H9 (cell line): ENCODE measurements around the gene LRP1. TPM values are rescaled to one million over a fixed set of nuclear protein-coding genes. Genes with fewer than 3 reads are reported as not detected.

Experiments used
- DNase-seq: peaks from one replicate; pipeline ENCODE4 v3.0.0-alpha.2; 2017
- H2AFZ ChIP-seq: one replicate; pipeline ENCODE4 v1.6.1; 2013; ENCODE audit warnings: mild to moderate bottlenecking, low read length, control low read depth, moderate library complexity
- H2AK5ac ChIP-seq: 2 replicates; pipeline ENCODE4 v1.6.1; 2013; ENCODE audit warnings: low read length, control low read depth, mixed read lengths; ENCODE audit not compliant: insufficient read length
- H2BK120ac ChIP-seq: one replicate; pipeline ENCODE4 v1.6.1; 2013; ENCODE audit warnings: low read depth, mild to moderate bottlenecking, low read length, control low read depth, inconsistent platforms; ENCODE audit not compliant: poor library complexity, severe bottlenecking
- H2BK12ac ChIP-seq: 2 replicates; pipeline ENCODE4 v1.6.1; 2013; ENCODE audit warnings: low read length, control low read depth, mixed read lengths, low read depth; ENCODE audit not compliant: insufficient read length
- H2BK15ac ChIP-seq: 2 replicates; pipeline ENCODE4 v1.6.1; 2013; ENCODE audit warnings: low read depth, low read length, control low read depth
- H2BK20ac ChIP-seq: one replicate; pipeline ENCODE4 v1.6.1; 2013; ENCODE audit warnings: low read depth, mild to moderate bottlenecking, low read length, control low read depth, inconsistent platforms; ENCODE audit not compliant: poor library complexity, severe bottlenecking
- H2BK5ac ChIP-seq: 2 replicates; pipeline ENCODE4 v1.6.1; 2013; ENCODE audit warnings: low read length, control low read depth, mixed read lengths; ENCODE audit not compliant: insufficient read length
- H3K14ac ChIP-seq: 2 replicates; pipeline ENCODE4 v1.6.1; 2013; ENCODE audit warnings: low read length, control low read depth; ENCODE audit not compliant: insufficient read depth
- H3K18ac ChIP-seq: 2 replicates; pipeline ENCODE4 v1.6.1; 2013; ENCODE audit warnings: low read depth, mild to moderate bottlenecking, mixed read lengths, low read length, control low read depth; ENCODE audit not compliant: insufficient read length
- H3K23ac ChIP-seq: 2 replicates; pipeline ENCODE4 v1.6.1; 2013; ENCODE audit warnings: low read length, control low read depth, mixed read lengths, low read depth; ENCODE audit not compliant: insufficient read length
- H3K23me2 ChIP-seq: 2 replicates; pipeline ENCODE4 v1.6.1; 2013; ENCODE audit warnings: low read depth, mild to moderate bottlenecking, mixed read lengths, low read length, control low read depth; ENCODE audit not compliant: insufficient read length, poor library complexity, severe bottlenecking
- H3K27ac ChIP-seq: 2 replicates; pipeline ENCODE4 v1.5.1; 2013; ENCODE audit warnings: low read length, control low read depth, mixed read lengths, low read depth; ENCODE audit not compliant: insufficient read length
- H3K27me3 ChIP-seq: 2 replicates; pipeline ENCODE4 v1.6.1; 2013; ENCODE audit warnings: low read length, control low read depth, inconsistent platforms; ENCODE audit not compliant: insufficient read depth
- H3K4ac ChIP-seq: 2 replicates; pipeline ENCODE4 v1.6.1; 2013; ENCODE audit warnings: low read depth, mild to moderate bottlenecking, control low read depth, inconsistent platforms, low read length, moderate library complexity
- H3K4me1 ChIP-seq: 2 replicates; pipeline ENCODE4 v1.6.1; 2013; ENCODE audit warnings: low read length, control low read depth, inconsistent platforms; ENCODE audit not compliant: insufficient read depth
- H3K4me2 ChIP-seq: 2 replicates; pipeline ENCODE4 v1.6.1; 2013; ENCODE audit warnings: low read length, control low read depth, mixed read lengths; ENCODE audit not compliant: insufficient read length, insufficient read depth
- H3K56ac ChIP-seq: 2 replicates; pipeline ENCODE4 v1.6.1; 2013; ENCODE audit warnings: low read depth, mild to moderate bottlenecking, mixed read lengths, low read length, control low read depth; ENCODE audit not compliant: insufficient read length
- H3K79me1 ChIP-seq: 2 replicates; pipeline ENCODE4 v1.6.1; 2013; ENCODE audit warnings: low read depth, mild to moderate bottlenecking, moderate library complexity, low read length, control low read depth, inconsistent platforms; ENCODE audit not compliant: insufficient read depth, poor library complexity, severe bottlenecking
- H3K79me2 ChIP-seq: 2 replicates; pipeline ENCODE4 v1.6.1; 2013; ENCODE audit warnings: low read length, control low read depth, inconsistent platforms; ENCODE audit not compliant: insufficient read depth
- H3K9ac ChIP-seq: 2 replicates; pipeline ENCODE4 v1.6.1; 2013; ENCODE audit warnings: low read length, control low read depth, mixed read lengths; ENCODE audit not compliant: insufficient read length; ENCODE audit errors: extremely low read depth
- H3K9me3 ChIP-seq: one replicate; pipeline ENCODE4 v1.6.1; 2013; ENCODE audit warnings: low read depth, low read length, inconsistent platforms; ENCODE audit not compliant: control insufficient read depth
- H3T11ph ChIP-seq: one replicate; pipeline ENCODE4 v1.6.1; 2013; ENCODE audit warnings: mild to moderate bottlenecking, low read length, control low read depth, inconsistent platforms
- H4K20me1 ChIP-seq: one replicate; pipeline ENCODE4 v1.6.1; 2013; ENCODE audit not compliant: control insufficient read depth, insufficient read length, insufficient read depth
- H4K5ac ChIP-seq: 2 replicates; pipeline ENCODE4 v1.6.1; 2013; ENCODE audit warnings: low read depth, mild to moderate bottlenecking, mixed read lengths, low read length, control low read depth; ENCODE audit not compliant: insufficient read length
- H4K8ac ChIP-seq: replicated peaks from 2 replicates; pipeline ENCODE4 v1.6.1; 2013; ENCODE audit warnings: low read length, control low read depth, mixed read lengths, low read depth; ENCODE audit not compliant: insufficient read length
- H4K91ac ChIP-seq: 2 replicates; pipeline ENCODE4 v1.6.1; 2013; ENCODE audit warnings: low read depth, mild to moderate bottlenecking, moderate library complexity, mixed read lengths, low read length, control low read depth; ENCODE audit not compliant: insufficient read length
- H3K27ac Mint-ChIP-seq, 3 experiments: 2 replicates in 2 of 3; 3 replicates in 1 of 3; pipeline ENCODE4 v1.8.0; 2020 to 2021; ENCODE audit warnings: mixed read lengths in 3 of 3, mild to moderate bottlenecking in 1 of 3, moderate library complexity in 1 of 3
- H3K27me3 Mint-ChIP-seq: 2 replicates; pipeline ENCODE4 v1.8.0; 2021; ENCODE audit warnings: low read depth, mild to moderate bottlenecking, moderate library complexity, mixed read lengths
- H3K36me3 Mint-ChIP-seq, 3 experiments: 2 replicates in 2 of 3; 3 replicates in 1 of 3; pipeline ENCODE4 v1.8.0; 2020 to 2021; ENCODE audit warnings: low read depth in 3 of 3, mixed read lengths in 3 of 3; ENCODE audit not compliant: insufficient read depth in 1 of 3
- H3K4me1 Mint-ChIP-seq, 2 experiments: 2 replicates each; pipeline ENCODE4 v1.8.0; 2020; ENCODE audit warnings: mixed read lengths in 2 of 2
- H3K4me3 Mint-ChIP-seq, 2 experiments: 2 replicates in 1 of 2; 3 replicates in 1 of 2; pipeline ENCODE4 v1.8.0; 2020 to 2021; ENCODE audit warnings: mild to moderate bottlenecking in 2 of 2, mixed read lengths in 2 of 2, moderate library complexity in 1 of 2
- H3K9me3 Mint-ChIP-seq, 2 experiments: 2 replicates in 1 of 2; 3 replicates in 1 of 2; pipeline ENCODE4 v1.8.0; 2020; ENCODE audit warnings: mild to moderate bottlenecking in 2 of 2, mixed read lengths in 2 of 2, moderate library complexity in 1 of 2
- WGBS: extraction: QIAGEN DNeasy Blood & Tissue Kit; methylation state at CpG from one replicate; pipeline ENCODE4 v1.1.7; 2013; ENCODE audit warnings: missing lambda C conversion rate, low lambda C conversion rate, mixed read lengths; ENCODE audit not compliant: insufficient read length; ENCODE audit errors: extremely low coverage; 5-methylcytosine and 5-hydroxymethylcytosine counted together
- total RNA-seq: library from RNA; stranded (reverse); gene quantifications from 2 replicates; pipeline ENCODE4 v1.2.1, GENCODE V29; 2021
- TF ChIP-seq, protein P1 (sequence below): fragments of 200-600 bp; sonication (generic); conservative IDR thresholded peaks from 3 replicates; pipeline ENCODE4 v1.8.0; 2021; ENCODE audit warnings: antibody characterized with exemption, mild to moderate bottlenecking

LRP1 gene
- total RNA-seq, 1 experiment from 2014 or later, result 115 TPM

DNA sequence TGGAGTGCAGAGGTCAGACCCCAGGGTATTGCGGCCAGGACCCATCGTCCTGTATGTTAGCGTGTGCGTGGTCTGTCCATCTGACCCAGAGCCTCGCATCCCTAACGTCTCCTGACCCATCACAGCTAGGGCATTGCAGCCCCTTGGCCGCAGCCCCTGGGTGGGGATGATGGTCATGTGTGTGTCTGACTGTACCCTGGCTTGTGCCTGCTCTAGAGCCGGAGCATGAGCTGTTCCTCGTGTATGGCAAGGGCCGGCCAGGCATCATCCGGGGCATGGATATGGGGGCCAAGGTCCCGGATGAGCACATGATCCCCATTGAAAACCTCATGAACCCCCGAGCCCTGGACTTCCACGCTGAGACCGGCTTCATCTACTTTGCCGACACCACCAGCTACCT, 29.9 kb downstream of the LRP1 start:
- no peak overlapping the region for H4K5ac ChIP-seq
- no peak overlapping the region for H3K14ac ChIP-seq
- TF ChIP-seq, protein P1, sequence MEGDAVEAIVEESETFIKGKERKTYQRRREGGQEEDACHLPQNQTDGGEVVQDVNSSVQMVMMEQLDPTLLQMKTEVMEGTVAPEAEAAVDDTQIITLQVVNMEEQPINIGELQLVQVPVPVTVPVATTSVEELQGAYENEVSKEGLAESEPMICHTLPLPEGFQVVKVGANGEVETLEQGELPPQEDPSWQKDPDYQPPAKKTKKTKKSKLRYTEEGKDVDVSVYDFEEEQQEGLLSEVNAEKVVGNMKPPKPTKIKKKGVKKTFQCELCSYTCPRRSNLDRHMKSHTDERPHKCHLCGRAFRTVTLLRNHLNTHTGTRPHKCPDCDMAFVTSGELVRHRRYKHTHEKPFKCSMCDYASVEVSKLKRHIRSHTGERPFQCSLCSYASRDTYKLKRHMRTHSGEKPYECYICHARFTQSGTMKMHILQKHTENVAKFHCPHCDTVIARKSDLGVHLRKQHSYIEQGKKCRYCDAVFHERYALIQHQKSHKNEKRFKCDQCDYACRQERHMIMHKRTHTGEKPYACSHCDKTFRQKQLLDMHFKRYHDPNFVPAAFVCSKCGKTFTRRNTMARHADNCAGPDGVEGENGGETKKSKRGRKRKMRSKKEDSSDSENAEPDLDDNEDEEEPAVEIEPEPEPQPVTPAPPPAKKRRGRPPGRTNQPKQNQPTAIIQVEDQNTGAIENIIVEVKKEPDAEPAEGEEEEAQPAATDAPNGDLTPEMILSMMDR, result no peak
- no peak overlapping the region for H3K27ac ChIP-seq
- H3K9ac ChIP-seq, result no peak overlapping the region
- H3K9me3 ChIP-seq, result no peaks in the 10 kb centered on the region
- no peak overlapping the region for H2BK12ac ChIP-seq
- H3K56ac ChIP-seq, result no peak overlapping the region
- no peak overlapping the region for H2BK120ac ChIP-seq
- H3K4ac ChIP-seq, result no peak overlapping the region
- no peak overlapping the region for H2AFZ ChIP-seq
- no peaks in the 10 kb centered on the region for H3K27me3 ChIP-seq
- H3K23me2 ChIP-seq, result no peaks in the 10 kb centered on the region
- peaks cover 2% of the 10 kb centered on the region for H4K20me1 ChIP-seq
- no peak overlapping the region for H3K4me2 ChIP-seq
- no peak overlapping the region for H4K91ac ChIP-seq
- H3K79me2 ChIP-seq, result no peaks in the 10 kb centered on the region
- Mint-ChIP-seq H3K4me1 (no peaks in the 10 kb centered on the region), H3K27me3 (no peaks in the 10 kb centered on the region; the same call in 1 of the 2 replicates), H3K9me3 (no peaks in the 10 kb centered on the region), H3K4me3 (no peak overlapping the region; a peak in 1 of 5 replicates), H3K27ac (no peak overlapping the region; a peak in 1 of 7 replicates), H3K36me3 (peaks cover 67 to 98% (median 94%) of the 10 kb centered on the region in 3 experiments; a peak in 6 of 7 replicates)
- no peak overlapping the region for H2BK20ac ChIP-seq
- H2BK15ac ChIP-seq, result no peak overlapping the region
- no peaks in the 10 kb centered on the region for H3K4me1 ChIP-seq
- H2BK5ac ChIP-seq, result no peak overlapping the region
- H2AK5ac ChIP-seq, result no peak overlapping the region
- H4K8ac ChIP-seq, result no peak overlapping the region
- no peak overlapping the region for H3T11ph ChIP-seq
- whole genome bisulfite sequencing, result no CpG with 5 or more reads among the region's 16 CpGs
- H3K23ac ChIP-seq, result no peak overlapping the region
- H3K18ac ChIP-seq, result no peak overlapping the region
- no peaks in the 10 kb centered on the region for H3K79me1 ChIP-seq
- DNase-seq, result no peak
